GM10266 (cell line): Measurements from ENCODE around the gene GALK2.
"Not testable (repeated sequence)": the region's sequence is repeated elsewhere in the genome, so short reads cannot be mapped to it uniquely, and the experiment has no call there.

Source experiments
- DNase-seq: peaks from one replicate; pipeline ENCODE4 v3.0.0; 2012; ENCODE audit errors: extremely low spot score
- CTCF ChIP-seq: IDR thresholded peaks from 2 replicates; pipeline ENCODE4 v1.5.1; 2012; ENCODE audit warnings: mild to moderate bottlenecking, low read depth; ENCODE audit not compliant: control insufficient read depth, insufficient read depth; ENCODE audit errors: missing control alignments

Gene GALK2

GRCh38 chr15:49191892-49192291 is 21.8 kb downstream of the GALK2 start:
- DNase-seq: no peak
- TF ChIP-seq CTCF: no peak

- no peak for TF ChIP-seq CTCF
These were observed 26.8 kb downstream of the GALK2 start for GRCh38 chr15:49196856-49197255.

GRCh38 chr15:49199666-49200065 is 29.6 kb downstream of the GALK2 start:
- no peak for TF ChIP-seq CTCF
- no peak for DNase-seq

More at GRCh38 chr15:49196856-49197255, 26.8 kb downstream of the GALK2 start:
- no peak for DNase-seq

- no peak for TF ChIP-seq CTCF
These were observed 30.3 kb downstream of the GALK2 start for GRCh38 chr15:49200347-49200746.

GRCh38 chr15:49208102-49208501 is 38.1 kb downstream of the GALK2 start:
- DNase-seq: not testable (repeated sequence)

More at GRCh38 chr15:49200347-49200746, 30.3 kb downstream of the GALK2 start:
- DNase-seq: no peak

- TF ChIP-seq CTCF: no peak
- no peak for DNase-seq
These were observed 42.9 kb downstream of the GALK2 start for GRCh38 chr15:49212897-49213296.

GRCh38 chr15:49215768-49216739 is 46.0 kb downstream of the GALK2 start:
- no peak for TF ChIP-seq CTCF
- DNase-seq: peak; percentile 20
